HL-60 (cell line): ENCODE results near the gene ADGRL3.

Experiments
- DNase-seq, 2 experiments: peaks; one replicate each; pipeline ENCODE4 v3.0.0-alpha.2; 2010 to 2020; ENCODE audit warnings: low read depth in 1 of 2, low spot score in 1 of 2
- H3K27ac ChIP-seq: fragments of 250-450 bp; sonication (Bioruptor Pico); replicated peaks from 2 replicates; pipeline ENCODE4 v1.5.1; 2020; ENCODE audit warnings: mild to moderate bottlenecking, moderate library complexity
- H3K27me3 ChIP-seq: fragments of 250-450 bp; sonication (Bioruptor Pico); 2 replicates; pipeline ENCODE4 v1.5.1; 2021; ENCODE audit warnings: mild to moderate bottlenecking, moderate library complexity; ENCODE audit not compliant: insufficient read depth, poor library complexity, severe bottlenecking
- H3K4me3 ChIP-seq: replicated peaks from 2 replicates; pipeline ENCODE4 v1.5.1; 2011; ENCODE audit warnings: mild to moderate bottlenecking, control low read depth, low read length; ENCODE audit not compliant: insufficient read depth
- CTCF ChIP-seq: IDR thresholded peaks from one replicate; pipeline ENCODE4 v1.5.1; 2011; ENCODE audit warnings: low read length, control low read depth, inconsistent platforms; ENCODE audit not compliant: insufficient read depth
- GABPA ChIP-seq: IDR thresholded peaks from 2 replicates; pipeline ENCODE4 v1.6.1; 2012; ENCODE audit warnings: low read depth
- POLR2AphosphoS5 ChIP-seq: IDR thresholded peaks from 2 replicates; pipeline ENCODE4 v1.6.1; 2012; ENCODE audit warnings: low read depth
- SPI1 ChIP-seq: IDR thresholded peaks from 2 replicates; pipeline ENCODE4 v1.6.1; 2012; ENCODE audit warnings: low read depth, mild to moderate bottlenecking, borderline replicate concordance
- TF ChIP-seq, protein P1 (sequence below): IDR thresholded peaks from 2 replicates; pipeline ENCODE4 v1.6.1; 2012; ENCODE audit warnings: low read depth; ENCODE audit not compliant: insufficient replicate concordance

Gene ADGRL3

DNA sequence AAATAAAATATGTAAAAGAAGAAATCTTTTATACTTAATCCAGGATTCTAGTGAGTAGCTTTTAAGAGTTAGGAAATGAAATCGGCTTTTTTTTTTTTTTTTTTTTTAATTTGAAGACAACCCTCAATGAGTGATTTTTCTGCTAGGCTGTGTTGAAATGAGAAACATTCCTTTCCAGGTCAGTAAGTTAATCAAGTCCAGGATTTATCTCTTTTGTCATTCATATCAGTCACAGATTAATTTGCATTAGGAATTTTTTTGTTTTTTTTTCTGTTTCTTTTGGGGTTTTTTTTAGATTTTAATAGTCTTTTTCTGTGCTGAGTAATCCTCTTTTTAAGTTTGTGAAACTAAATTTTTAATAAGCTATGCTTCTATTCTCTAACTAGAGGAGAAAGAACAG lies 448.1 kb downstream of the ADGRL3 start:
- Histone ChIP-seq H3K27ac (no peak overlapping the region), H3K4me3 (no peak overlapping the region), H3K27me3 (no peaks in the 10 kb centered on the region)
- DNase-seq, result no peak
- TF ChIP-seq CTCF (no peak), SPI1 (no peak), GABPA (no peak), POLR2AphosphoS5 (no peak)
- TF ChIP-seq, protein P1, sequence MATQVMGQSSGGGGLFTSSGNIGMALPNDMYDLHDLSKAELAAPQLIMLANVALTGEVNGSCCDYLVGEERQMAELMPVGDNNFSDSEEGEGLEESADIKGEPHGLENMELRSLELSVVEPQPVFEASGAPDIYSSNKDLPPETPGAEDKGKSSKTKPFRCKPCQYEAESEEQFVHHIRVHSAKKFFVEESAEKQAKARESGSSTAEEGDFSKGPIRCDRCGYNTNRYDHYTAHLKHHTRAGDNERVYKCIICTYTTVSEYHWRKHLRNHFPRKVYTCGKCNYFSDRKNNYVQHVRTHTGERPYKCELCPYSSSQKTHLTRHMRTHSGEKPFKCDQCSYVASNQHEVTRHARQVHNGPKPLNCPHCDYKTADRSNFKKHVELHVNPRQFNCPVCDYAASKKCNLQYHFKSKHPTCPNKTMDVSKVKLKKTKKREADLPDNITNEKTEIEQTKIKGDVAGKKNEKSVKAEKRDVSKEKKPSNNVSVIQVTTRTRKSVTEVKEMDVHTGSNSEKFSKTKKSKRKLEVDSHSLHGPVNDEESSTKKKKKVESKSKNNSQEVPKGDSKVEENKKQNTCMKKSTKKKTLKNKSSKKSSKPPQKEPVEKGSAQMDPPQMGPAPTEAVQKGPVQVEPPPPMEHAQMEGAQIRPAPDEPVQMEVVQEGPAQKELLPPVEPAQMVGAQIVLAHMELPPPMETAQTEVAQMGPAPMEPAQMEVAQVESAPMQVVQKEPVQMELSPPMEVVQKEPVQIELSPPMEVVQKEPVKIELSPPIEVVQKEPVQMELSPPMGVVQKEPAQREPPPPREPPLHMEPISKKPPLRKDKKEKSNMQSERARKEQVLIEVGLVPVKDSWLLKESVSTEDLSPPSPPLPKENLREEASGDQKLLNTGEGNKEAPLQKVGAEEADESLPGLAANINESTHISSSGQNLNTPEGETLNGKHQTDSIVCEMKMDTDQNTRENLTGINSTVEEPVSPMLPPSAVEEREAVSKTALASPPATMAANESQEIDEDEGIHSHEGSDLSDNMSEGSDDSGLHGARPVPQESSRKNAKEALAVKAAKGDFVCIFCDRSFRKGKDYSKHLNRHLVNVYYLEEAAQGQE, result no peak

- H3K27ac ChIP-seq, result no peak overlapping the region
- DNase-seq, result no peak
- TF ChIP-seq SPI1 (no peak), POLR2AphosphoS5 (no peak), CTCF (no peak), GABPA (no peak)
- TF ChIP-seq, protein P1, result no peak
- no peaks in the 10 kb centered on the region for H3K27me3 ChIP-seq
- no peak overlapping the region for H3K4me3 ChIP-seq
Measured at GRCh38 chr4:61657016-61657415, 456.9 kb downstream of the ADGRL3 start.

- Histone ChIP-seq H3K4me3 (no peak overlapping the region), H3K27me3 (no peaks in the 10 kb centered on the region), H3K27ac (no peak overlapping the region)
- TF ChIP-seq SPI1, result no peak
- no peak for TF ChIP-seq CTCF
- TF ChIP-seq, protein P1, result no peak
- no peak for TF ChIP-seq GABPA
- TF ChIP-seq POLR2AphosphoS5, result no peak
- DNase-seq, result no peak
Measured at GRCh38 chr4:61661960-61662359, 461.8 kb downstream of the ADGRL3 start.
